ENCODE measurements around the gene IGSF9B.
A peak's percentile ranks its signal among the peaks of the same experiment; 100 is the strongest.

Gene IGSF9B

GRCh38 chr11:133966921-133967598 lies 10.3 kb upstream of the IGSF9B start:
- no peak for DNase-seq (ENCODE audit: low read depth)
- peak; percentile 55 for TF ChIP-seq CTCF (IDR thresholded peaks at IDR 0.05; ENCODE audit: low read depth, low read length, missing control alignments)
- no peak overlapping the region for H3K4me3 ChIP-seq (ENCODE audit: low read depth, low read length)

GRCh38 chr11:133966172-133966651 lies 9.4 kb upstream of the IGSF9B start:
- no peak for TF ChIP-seq CTCF (IDR thresholded peaks at IDR 0.05; ENCODE audit: low read depth, low read length, missing control alignments)
- DNase-seq (ENCODE audit: low read depth), result no peak
- no peak overlapping the region for H3K4me3 ChIP-seq (ENCODE audit: low read depth, low read length)

- H3K4me3 ChIP-seq (ENCODE audit: low read depth, low read length), result no peak overlapping the region
- no peak for DNase-seq (ENCODE audit: low read depth)
- no peak for TF ChIP-seq CTCF (IDR thresholded peaks at IDR 0.05; ENCODE audit: low read depth, low read length, missing control alignments)
Observed at GRCh38 chr11:133965031-133965601, 8.3 kb upstream of the IGSF9B start.

- H3K4me3 ChIP-seq (ENCODE audit: low read depth, low read length), result no peak overlapping the region
- no peak for DNase-seq (ENCODE audit: low read depth)
- TF ChIP-seq CTCF (IDR thresholded peaks at IDR 0.05; ENCODE audit: low read depth, low read length, missing control alignments), result no peak
Observed at GRCh38 chr11:133964356-133964755, 7.6 kb upstream of the IGSF9B start.

GRCh38 chr11:133961890-133962289 lies 5.1 kb upstream of the IGSF9B start:
- DNase-seq (ENCODE audit: low read depth), result no peak
- no peak overlapping the region for H3K4me3 ChIP-seq (ENCODE audit: low read depth, low read length)
- TF ChIP-seq CTCF (IDR thresholded peaks at IDR 0.05; ENCODE audit: low read depth, low read length, missing control alignments), result no peak

- H3K4me3 ChIP-seq (ENCODE audit: low read depth, low read length), result no peak overlapping the region
- TF ChIP-seq CTCF (IDR thresholded peaks at IDR 0.05; ENCODE audit: low read depth, low read length, missing control alignments), result no peak
- no peak for DNase-seq (ENCODE audit: low read depth)
Observed at GRCh38 chr11:133957900-133958299, 1.1 kb upstream of the IGSF9B start.
